Endometrial microvascular endothelial cells (primary cell): ENCODE results near the gene CSNK1A1L. TPM values are rescaled to one million over a fixed set of nuclear protein-coding genes. Genes with fewer than 3 reads are reported as not detected.

Source experiments
- in situ Hi-C: cut with HindIII; loops from 2 replicates; pipeline ENCODE4 v1.10.0; 2017; ENCODE audit warnings: low sequenced_read_pairs, low pct_unique_long_range_greater_than_20kb; ENCODE audit errors: inconsistent ontology term
- total RNA-seq: library from RNA; depleted of rRNA; stranded (reverse); fragments of >200 nt; gene quantifications from one replicate; pipeline ENCODE4 v1.2.3, GENCODE V29; 2015; ENCODE audit errors: inconsistent ontology term

The CSNK1A1L gene
- total RNA-seq = not detected

DNA sequence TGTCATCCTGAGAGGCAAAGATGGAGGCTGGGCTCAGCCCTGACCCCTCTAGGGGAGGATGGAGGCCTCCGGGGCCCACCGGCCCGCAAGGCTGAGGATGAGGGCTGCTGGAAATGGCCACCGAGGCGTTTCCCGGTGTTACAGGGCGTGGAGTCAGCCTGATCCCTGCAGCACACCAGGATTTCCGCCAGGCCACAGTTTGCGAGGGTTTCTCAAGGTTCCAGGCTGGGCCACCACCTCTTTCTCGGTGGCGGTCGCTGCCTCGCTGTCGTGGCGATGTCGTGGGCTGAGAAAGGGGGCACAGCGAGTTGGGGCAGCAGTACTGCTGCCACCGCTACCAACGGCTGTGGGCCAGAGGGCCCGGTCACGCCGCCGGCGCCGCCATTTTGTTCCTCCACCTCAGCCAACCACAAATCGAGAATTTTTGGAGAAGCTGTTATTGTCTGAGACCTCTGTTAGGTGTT lies at the start of gene CSNK1A1L:
TSS of gene CSNK1A1L (minus strand) at position 414 of the 464 bp plus-strand sequence. CDS start at position 6, 408 bp downstream.
- in situ Hi-C loops = no loop called here

DNA sequence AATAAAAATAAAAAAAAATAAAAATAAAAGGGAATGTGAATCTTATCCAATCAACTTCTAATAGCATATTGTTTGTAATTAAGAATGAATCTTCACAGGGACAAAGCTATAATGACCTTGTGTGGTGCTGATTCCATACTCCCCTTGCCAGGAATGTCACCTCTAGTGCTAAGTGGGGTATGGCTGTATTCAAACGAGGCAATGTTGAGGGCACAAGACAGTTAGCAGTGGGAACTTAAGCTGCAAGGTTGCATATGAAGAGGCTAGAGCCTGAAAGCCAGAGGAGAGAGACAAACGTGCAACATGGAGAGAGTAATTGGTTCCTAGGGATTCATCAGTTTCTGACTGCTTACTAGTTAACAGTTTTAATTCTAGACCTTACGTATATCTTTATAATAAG lies 43.9 kb upstream of the CSNK1A1L start:
- in situ Hi-C loops = no loop called here

GRCh38 chr13:37148501-37148900 lies 43.0 kb upstream of the CSNK1A1L start:
- in situ Hi-C loops = no loop called here

- in situ Hi-C loops = no loop called here
Measured at GRCh38 chr13:37144661-37145060, 39.2 kb upstream of the CSNK1A1L start.

DNA sequence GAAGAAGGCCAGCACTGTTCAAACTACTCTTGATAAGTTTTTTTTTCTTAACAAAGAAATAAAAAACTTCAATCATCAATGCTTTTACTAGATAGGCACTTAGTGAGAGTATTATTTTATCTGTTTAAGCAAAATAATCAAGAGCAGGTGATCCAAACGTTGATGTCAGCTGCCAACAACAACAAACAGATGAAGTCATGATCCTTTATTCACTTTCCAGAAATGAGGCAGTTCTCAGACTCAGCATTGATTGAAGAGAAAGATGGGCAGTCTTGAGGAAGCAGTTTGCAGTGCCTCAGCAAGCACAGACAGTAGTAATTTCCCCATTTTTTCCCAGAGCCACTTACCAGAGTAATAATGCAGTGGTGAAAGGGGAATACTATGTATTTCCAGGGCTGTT lies 38.4 kb upstream of the CSNK1A1L start:
- in situ Hi-C loops = no loop called here

DNA sequence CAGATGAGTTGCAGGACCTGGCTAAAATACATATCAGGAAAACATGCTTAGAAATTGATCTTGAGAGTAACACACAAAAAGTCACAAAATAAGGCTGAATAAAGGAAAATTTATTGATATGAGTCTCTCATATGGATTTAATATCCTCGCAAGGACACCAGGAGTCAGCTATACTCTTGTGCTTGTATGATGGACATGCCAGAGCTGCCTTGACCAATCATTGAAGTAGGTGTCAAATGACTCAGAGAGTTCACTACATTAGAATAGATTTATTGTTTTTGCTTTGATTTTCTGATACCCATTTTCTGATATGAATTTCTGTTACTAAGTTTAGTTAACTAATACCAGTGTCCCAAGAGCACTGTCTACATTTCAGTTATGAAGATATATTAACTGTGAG lies 37.4 kb upstream of the CSNK1A1L start:
- in situ Hi-C loops = no loop called here

DNA sequence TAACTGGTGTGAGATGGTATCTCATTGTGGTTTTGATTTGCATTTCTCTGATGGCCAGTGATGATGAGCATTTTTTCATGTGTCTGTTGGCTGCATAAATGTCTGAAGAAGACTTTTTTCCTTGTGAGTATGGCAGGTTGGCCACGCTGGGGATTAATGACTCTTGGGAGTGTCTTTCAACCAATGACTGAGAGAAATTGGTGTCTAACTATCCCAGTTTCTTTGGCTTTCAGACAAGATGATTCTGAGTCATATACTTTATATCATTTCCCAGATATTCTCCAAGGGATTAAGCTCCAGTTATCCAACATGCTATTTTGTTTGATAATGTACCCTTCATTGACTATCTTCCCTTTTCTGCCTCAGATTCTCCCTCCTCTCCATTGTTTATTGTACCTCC lies 35.5 kb upstream of the CSNK1A1L start:
- in situ Hi-C loops = no loop called here

DNA sequence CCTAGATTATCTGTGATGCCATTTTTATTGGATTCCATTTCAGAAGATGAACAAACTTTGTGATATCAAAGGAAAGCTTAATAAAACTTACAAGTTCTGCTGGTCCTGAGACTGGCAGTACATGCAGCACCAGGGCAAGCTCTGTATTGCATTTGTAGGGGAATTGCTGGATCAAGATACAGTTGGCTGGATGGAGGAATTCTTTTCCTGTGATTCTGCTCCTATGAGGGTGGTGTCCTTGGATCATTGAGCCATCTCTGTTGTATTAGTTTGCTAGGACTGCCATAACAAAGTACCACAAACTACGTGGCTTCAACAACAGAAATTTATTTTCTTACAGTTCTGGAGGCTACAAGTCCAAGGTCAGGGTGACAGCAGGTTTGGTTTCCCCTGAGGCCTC lies 33.9 kb upstream of the CSNK1A1L start:
- in situ Hi-C loops = no loop called here

DNA sequence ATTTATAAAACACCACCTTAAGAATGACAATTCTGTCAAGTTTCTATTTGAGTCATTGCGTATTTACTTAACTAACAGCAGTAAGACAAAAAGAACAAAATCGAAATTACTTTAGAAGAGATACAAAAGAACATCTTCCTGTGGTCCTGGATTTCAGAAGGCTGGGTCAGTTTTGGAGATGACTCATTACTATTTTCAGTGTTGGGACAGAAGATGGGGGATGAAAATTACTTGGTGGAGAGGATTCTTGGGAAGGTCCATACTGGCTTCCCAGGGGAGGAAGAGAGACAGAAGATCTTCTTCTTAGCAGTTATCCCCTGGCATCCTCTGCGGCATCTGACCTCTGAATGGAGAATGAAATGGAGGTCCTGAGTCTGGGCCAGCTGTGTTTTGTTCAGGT lies 33.5 kb upstream of the CSNK1A1L start:
- in situ Hi-C loops = no loop called here

GRCh38 chr13:37138169-37138568 lies 32.7 kb upstream of the CSNK1A1L start:
- in situ Hi-C loops = no loop called here

GRCh38 chr13:37136633-37137032 lies 31.2 kb upstream of the CSNK1A1L start:
- in situ Hi-C loops = no loop called here

- in situ Hi-C loops = no loop called here
Measured at GRCh38 chr13:37136187-37136586, 30.7 kb upstream of the CSNK1A1L start.

DNA sequence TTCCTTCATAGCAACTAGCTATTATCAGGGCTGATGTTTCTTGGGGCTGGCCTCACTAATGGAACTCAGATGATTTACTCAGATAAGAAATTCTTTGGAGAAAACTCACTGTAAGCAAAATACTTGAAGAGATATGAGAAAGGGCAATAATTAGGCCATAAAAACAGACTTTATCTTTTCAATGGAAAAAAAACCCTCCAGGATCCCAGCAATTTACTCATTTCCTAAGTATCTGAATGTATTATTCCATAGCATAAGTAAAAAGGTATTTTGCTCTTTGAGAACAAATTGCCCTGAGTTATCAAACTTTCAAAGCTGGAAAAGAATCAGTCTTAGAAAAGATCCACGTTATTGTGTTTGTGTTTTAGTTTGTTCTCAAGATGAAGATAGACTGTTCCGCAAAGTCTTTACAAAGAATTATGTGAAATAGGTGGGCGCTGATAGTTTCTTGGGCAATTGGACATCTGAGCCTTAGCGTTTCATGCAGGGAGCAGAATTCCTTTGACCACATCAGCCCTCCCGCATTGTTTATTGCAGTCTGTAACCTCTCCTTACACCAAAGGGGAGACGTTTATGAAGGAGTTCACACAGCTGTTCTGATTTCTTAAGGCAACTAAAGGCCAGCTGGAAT lies 29.1 kb upstream of the CSNK1A1L start:
- in situ Hi-C loops = no loop called here

GRCh38 chr13:37132211-37132610 lies 26.7 kb upstream of the CSNK1A1L start:
- in situ Hi-C loops = no loop called here

- in situ Hi-C loops = no loop called here
Measured at GRCh38 chr13:37131092-37131491, 25.6 kb upstream of the CSNK1A1L start.

GRCh38 chr13:37129866-37130265 lies 24.4 kb upstream of the CSNK1A1L start:
- in situ Hi-C loops = no loop called here

DNA sequence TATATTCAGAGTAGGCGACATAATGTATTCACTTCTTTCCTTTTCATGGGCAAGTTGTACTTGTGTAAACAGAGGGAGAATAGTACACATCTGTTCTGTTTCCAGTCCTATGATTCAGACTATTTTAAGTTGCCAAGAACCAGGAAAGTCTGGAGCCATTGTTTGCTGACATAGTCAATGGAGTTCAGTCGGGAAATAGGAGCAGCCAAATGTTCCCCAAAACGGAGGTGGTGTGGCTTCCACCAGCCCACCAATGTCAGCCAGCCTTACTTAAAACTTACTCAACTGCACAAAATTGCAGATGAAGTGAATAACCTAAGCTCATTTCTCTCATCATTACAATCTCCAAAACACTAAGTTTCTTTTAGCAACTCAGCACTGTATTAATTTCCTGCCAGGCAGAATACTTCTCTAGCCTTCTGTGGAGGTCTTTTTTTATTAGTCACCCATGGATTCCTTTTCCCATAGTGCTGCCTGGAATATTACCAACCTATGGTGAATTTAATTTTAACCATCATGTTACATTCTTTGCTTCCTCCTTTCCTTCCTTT lies 22.3 kb upstream of the CSNK1A1L start:
- in situ Hi-C loops = no loop called here

DNA sequence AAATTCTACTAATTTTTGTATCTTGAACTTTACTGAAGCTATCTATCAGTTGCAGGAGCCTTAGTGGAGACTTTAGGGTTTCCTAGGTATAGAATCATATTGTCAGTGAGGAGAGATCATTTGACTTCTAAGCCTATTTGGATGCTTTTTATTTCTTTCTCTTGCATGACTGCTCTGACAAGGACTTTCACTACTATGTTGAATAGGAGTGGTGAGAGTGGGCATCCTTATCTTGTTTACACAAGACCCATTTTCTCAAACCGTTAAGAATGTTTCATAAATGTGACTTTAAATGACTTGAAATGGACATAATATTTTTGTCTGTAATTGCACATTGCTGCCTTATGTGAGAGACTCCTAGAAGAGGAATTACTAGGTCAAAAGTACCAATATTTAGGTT lies 17.9 kb upstream of the CSNK1A1L start:
- in situ Hi-C loops = no loop called here

DNA sequence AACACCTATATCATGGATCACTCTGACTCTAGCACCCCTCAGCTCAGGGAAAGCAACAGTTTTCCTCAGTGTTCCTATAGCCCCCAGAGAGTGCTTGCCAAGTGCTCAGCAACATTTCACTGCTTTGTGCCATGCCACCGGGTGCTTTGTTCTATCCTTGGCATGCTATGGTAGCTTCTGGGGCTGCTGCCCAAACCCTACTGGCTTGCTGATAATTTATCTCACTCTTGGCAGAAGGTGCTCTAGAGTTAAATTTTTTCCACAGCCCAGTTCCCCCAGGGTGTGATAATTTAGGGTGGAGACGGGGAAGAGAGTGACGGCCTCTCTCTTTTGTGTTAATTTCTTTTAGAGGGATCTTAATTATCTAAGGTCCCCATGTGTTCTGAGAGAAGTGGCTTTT lies 12.6 kb upstream of the CSNK1A1L start:
- in situ Hi-C loops = no loop called here

DNA sequence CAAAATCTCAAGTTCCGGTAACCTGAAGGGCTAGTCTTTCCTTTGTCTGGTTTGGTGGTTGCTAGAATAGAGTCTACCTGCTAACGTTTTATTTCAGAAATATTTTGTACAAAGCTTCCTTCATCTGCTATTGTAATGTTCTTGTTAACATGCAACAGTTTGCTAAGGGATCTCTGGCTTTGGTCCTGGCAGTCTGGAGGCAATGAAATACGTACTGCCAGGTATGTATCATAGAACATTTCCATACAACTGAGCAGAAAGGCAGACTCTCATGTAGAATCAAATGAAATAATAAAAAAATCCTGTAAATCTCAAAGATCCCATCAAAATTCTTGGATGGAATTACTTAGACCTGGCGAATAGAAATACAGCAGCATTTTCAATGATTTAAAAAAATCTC lies 8.8 kb upstream of the CSNK1A1L start:
- in situ Hi-C loops = no loop called here

DNA sequence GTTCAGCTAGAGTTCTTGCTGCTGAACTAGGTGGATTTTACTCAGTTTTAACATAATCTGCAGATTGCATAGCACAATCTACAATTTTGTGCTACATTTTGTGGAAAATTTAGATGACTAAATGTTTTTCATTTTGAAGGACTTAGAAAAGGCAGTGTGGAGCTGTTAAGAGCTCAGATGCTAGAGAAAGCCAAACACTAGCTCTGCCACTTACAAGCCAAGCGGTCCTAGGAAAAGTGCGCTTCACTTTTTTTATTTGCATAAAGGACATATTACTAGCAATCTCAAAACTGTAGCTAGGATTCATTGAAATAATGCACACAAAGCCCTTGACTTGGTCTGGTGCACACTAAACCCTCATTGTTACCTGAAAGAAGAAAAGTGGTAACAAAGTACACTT lies 8.1 kb upstream of the CSNK1A1L start:
- in situ Hi-C loops = no loop called here
